Eye (tissue), 1 donor: Measurements from ENCODE around the gene IP6K3.

ENCODE experiments used
- DNase-seq: peaks from one replicate; pipeline ENCODE4 v3.0.0-alpha.2; 2015

Gene IP6K3

GRCh38 chr6:33777398-33778388 lies 31.0 kb upstream of the IP6K3 start:
- DNase-seq: no peak

DNA sequence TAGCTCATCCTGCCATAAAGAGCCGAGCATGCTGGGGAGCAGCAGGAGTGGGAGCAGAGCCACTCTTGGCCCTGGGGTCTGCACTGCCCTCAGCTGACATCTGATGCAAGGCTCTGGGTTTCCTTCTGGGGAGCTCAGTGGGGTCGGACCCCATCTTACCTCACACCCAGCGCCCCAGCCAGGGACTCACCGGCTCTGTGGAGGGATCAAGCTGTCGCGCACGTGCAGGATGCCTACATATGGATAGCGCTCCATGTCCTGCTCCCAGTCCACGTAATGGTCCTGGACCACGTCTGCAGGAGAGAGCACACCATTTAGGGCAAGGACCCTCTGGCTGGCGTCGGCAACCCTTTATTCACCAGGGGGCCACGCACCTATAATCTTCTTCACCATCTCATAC lies 30.1 kb upstream of the IP6K3 start:
- no peak for DNase-seq

- DNase-seq: no peak
Observed at GRCh38 chr6:33776186-33776585, 29.5 kb upstream of the IP6K3 start.

- no peak for DNase-seq
Observed at GRCh38 chr6:33774774-33775173, 28.1 kb upstream of the IP6K3 start.

DNA sequence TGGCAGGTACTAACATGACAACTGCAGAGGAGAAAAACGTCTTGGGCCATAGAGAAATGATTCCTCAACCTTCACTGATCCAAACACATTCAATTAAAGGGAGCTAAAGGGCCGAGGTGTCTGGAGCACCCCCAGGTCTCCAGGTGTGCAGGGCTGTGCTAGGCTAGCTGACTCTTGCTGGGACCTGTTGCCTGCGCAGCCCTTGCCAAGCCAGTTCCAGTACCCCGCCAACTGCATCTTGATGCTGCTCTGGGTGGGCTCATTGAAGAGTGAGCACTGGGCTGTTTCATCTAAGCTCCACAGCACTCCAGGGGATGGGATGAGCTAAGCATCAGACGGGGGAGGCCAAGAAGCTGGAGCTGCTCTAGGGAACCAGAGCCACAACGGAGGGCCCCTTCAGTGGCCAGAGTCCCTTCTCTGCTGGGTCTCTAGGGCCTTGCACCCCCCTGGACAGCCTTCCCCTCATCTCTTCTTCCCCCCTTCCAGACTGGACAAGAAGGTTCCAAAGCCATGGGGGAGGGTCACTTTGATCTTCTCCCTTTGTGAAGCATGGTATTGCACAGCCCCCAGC lies 26.3 kb upstream of the IP6K3 start:
- DNase-seq: no peak

GRCh38 chr6:33772082-33772830 lies 25.6 kb upstream of the IP6K3 start:
- DNase-seq: no peak

GRCh38 chr6:33771146-33772081 lies 24.7 kb upstream of the IP6K3 start:
- peak; percentile 92 for DNase-seq

DNA sequence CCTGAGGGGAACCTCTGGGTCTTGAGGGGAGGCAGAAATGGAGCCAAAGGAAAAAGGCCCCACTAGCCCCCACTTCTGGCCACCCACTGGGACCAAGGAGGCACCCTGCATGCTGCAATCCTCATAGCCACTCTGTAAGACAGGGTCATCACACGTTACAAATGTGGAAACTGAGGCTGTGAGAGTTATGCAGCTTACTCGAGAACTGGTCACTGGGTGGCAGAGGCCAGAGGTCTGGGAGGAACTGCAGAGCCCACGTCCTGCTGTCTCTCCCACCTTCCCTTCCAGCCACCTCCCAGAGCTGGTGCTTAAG lies 24.1 kb upstream of the IP6K3 start:
- DNase-seq: no peak

- DNase-seq: peak; percentile 62
Observed at GRCh38 chr6:33770124-33770832, 23.6 kb upstream of the IP6K3 start.

GRCh38 chr6:33769248-33769821 lies 22.6 kb upstream of the IP6K3 start:
- no peak for DNase-seq

DNA sequence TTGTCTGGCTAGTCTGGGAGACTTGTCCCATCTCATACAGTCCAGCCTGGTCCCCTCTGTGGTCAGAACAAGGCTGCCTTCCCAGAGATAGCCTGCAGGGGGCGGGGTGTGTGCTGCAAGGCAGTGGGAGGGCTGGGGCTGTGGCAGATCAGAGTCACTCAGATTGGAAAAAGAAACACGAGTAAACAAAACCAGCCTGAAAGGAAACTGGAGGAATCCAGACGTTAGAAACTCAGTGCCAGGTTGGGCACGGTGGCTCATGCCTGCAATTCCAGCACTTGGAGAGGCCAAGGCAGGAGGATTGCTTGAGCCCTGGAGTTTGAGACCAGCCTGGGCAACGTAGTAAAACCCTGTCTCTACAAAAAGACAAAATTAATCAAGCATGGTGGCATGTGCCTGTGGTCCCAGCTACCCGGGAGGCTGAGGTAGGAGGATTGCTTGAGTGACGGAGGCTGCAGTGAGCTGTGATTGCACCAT lies 22.0 kb upstream of the IP6K3 start:
- peak; percentile 88 for DNase-seq

- DNase-seq: no peak
Observed at GRCh38 chr6:33766921-33767907, 20.5 kb upstream of the IP6K3 start.

DNA sequence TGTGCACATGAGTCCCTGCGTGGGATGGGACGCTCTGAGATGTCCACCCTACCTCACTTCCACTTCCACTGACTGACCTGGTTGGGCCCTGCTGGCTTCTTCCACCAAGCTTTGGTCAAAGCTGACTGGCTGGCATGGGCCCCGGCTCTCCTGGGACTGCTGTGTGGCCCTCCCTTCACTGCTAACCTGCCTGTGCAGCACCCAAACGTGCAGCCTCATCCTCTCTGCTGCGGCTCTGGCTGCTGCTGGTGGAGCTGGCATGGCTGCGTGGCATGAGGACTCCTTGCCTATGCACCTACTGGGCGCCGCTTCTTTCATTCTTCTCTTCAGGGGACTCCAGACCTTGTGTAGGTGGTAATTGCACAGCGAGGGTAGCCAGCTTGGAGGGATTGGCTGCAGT lies 18.7 kb upstream of the IP6K3 start:
- DNase-seq: no peak

DNA sequence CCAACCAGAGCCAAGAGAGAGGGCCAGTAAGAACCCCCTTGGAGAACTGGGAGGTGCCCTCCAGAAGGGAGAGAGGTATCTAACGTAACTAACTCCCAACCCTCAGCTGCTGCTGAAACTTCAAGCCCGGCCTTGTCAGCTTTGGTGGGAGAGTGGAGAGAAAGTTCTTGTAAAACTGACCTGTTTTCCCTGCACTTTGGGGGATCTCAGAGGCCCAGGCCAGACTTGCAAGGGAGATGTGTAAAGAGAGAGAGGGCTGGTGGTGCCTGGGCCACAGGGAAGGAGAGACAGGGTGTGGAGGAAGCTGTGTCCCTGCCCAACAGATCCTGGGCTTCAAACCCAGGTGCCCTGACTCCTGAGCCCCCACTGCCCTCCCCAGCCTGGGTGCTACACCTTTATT lies 17.3 kb upstream of the IP6K3 start:
- DNase-seq: no peak

DNA sequence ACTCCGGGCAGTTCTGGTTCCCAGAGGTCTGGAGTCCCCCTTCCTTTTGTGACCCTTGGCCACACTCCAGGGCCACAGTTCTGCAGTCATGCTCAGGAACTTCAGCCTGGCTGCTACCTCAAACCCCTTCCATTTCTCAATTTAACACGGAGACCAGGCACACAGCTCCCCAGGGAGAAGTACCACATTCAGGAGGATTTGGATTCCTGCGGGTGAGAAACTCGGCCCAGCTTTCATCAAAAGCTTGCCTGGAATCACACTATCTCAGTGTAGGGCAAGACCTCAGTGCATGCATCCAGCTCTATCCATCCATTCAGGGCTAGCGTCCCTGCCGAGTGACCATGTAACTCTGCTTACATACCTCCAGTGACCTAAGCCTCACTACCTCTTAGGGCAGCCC lies 16.8 kb upstream of the IP6K3 start:
- DNase-seq: no peak

GRCh38 chr6:33762713-33763112 lies 16.0 kb upstream of the IP6K3 start:
- DNase-seq: no peak

- DNase-seq: no peak
Observed at GRCh38 chr6:33761922-33762629, 15.4 kb upstream of the IP6K3 start.

GRCh38 chr6:33761581-33761921 lies 14.8 kb upstream of the IP6K3 start:
- DNase-seq: no peak

- DNase-seq: no peak
Observed at GRCh38 chr6:33759887-33760629, 13.4 kb upstream of the IP6K3 start.
